ENCODE results near the gene PXYLP1.

The PXYLP1 gene

DNA sequence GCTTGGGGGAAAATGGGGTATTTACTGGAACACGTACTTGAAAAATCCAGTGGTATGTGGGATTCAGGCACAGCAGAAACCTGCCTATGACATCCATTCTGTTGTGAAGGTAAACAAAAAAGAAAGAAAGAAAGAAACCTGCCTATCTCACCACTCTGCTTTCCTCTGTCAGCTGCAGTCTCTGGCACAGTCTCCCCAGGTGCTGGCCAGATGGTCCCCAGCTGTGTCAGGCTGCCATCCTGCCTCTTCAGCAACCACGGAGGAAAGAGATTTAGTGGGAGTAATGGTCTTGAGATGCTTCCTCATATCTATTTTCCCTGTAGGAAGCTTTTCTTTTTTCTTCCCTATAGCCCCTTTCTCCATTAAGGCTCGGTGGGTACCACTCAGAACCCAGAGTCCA is 2.5 kb upstream of the PXYLP1 start:
- peak; percentile 73 for DNase-seq

DNA sequence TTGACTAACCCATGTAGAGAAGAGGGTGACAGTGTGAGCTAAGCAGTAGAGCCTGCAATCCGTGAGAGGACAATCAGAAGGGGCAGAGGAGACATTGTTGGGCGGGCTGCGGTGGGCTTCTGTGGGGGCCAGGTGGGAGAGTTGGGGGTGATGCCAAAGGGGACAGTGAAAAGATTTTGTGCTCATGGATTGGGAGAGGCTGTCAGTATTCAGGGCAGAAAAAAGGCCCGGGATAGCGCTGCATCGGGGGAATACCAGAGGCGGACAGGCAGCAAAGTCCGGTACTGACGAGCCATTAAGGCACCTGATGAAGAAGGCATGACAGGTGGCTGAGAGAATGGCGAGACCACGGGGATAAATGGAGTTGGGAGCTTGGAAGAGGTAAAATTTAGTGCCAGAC is 1.3 kb upstream of the PXYLP1 start:
- DNase-seq: no peak

DNA sequence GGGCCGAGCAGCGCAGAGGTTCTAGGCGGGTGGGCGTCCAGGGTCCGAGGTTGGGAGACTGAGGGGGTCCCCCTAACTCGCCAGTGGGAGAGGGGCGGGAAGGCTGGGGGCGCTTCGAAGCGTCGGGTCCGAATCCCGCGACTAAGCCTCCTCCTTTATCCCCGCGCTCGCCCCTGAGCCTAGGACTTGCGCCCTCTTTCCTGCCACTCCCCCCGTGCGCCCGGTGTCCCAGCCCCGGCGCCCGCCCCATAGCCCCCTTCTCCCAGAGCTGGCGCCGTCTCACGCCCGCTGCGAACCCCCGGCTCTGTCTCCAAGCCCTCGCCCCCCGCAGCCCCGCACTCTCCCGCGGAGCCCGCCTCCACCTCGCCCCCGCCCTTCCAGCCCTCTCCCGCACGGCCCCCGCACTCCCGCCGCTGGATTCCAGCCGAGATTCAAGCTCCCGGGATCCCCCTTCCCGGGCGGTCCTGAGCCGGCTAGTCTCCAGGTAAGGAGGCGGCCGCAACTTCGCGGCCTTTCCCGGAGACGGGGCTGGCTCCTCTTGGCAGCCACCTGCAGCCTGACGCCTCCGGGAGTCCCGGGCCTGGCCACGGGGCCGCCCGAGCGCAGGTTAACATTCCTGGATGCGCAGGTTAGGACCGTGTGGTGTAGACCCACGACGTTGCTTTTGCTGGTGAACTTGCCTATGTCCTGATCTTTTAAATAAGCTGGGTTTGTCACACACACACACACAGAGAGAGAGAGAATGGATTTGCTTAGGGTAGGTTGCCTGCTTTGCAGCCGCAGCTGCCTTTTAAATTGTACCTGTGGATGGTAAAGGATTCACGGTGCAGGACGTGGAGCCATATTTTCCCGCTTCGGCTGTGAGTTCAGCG is 563 bp downstream of the PXYLP1 start:
- DNase-seq: peak; percentile 46

DNA sequence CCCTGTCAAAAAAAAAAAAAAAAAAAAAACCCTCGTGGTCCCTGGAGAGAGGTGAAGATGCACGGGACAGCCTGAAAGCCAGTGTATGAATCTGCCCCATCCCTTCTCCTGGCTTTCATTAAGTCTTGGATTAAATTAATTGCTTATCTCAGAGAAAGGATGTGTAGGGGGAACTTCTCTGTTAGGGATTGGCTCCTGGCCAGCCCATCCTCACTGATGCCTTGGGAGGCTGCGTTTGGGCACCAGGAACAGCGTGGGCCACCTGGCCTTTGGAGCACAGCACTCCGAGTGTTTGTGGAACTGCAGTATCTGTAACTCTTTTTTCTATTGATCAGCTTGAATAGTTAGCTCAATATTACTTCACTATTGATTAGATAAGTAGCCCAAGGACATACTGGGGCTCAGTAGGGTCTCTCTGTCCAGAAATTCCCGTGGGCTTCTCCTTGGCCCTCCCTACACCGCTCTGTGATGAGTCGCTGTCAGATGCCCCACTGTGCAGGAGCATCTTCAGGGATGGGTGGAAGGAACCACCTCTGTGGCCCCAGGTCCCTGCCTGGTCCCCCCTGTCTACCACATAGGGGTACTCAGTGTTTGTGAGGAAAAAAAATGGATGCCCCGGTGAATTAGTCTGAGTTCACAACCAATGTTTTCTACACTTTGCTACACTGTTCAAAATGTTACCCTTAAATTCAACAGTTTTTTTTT is 2.0 kb downstream of the PXYLP1 start:
- DNase-seq: no peak

DNA sequence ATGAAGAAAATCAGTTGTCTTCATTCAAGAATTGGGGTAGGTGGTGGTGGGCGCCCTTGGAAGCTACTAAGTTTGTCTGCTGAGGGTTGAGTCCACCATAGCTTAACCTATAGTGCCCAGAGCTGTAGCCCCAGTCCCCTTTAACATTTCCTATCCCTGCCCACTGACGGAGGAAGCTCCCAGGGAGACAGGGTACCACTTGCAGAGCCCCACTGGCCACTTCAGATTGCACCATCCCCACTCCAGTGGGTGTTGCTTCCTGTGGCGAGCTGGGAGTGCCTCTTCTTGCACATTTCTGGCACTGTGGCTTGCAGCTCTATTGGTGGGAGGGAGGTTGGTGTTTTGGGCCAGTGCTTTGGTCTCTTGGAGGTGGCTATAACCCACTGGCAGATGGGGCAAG is 2.7 kb downstream of the PXYLP1 start:
- no peak for DNase-seq

DNA sequence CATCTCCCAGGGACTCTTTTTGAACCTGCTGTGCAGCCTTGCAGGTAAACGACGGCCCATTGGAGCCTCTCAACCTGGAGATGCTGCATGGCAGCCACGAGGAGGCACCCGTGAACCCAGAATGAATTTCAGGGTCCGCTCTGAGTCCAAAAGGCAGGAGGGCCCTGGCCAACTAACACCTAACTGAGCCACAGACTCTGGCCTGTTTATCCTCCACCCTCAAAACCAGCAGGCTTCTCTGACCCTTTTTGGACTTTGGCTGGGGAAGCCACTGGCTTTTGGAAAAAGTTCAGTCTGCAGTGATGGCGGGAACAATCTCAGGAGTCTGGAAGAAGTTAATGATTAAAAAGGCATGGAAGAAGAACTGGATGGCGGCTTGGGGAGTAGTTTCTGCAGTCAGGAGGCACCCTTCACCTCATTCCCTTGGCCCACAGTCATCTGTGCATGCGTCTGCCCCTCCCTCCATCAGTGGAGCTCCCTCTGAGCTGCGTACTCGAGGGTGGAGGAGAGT is 4.1 kb downstream of the PXYLP1 start:
- no peak for DNase-seq

DNA sequence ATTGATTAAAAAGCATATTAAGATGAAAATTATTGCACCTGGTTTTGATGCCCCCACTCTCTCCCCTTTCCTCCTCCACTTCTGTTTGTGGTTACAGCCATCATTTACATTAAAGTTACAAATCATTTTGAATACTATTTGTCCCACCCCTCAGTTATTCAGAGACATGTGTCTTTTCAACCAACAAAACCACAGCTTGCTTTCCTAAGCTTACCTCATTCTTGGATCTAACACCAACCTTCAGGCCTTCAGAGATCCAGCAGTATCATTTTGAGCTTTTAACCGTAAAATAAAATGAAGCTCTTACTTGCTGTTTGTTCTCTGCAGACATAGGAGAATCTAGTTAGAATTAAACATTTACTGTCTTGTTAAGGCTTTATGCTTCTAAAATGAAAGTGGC is 4.7 kb downstream of the PXYLP1 start:
- DNase-seq: no peak

DNA sequence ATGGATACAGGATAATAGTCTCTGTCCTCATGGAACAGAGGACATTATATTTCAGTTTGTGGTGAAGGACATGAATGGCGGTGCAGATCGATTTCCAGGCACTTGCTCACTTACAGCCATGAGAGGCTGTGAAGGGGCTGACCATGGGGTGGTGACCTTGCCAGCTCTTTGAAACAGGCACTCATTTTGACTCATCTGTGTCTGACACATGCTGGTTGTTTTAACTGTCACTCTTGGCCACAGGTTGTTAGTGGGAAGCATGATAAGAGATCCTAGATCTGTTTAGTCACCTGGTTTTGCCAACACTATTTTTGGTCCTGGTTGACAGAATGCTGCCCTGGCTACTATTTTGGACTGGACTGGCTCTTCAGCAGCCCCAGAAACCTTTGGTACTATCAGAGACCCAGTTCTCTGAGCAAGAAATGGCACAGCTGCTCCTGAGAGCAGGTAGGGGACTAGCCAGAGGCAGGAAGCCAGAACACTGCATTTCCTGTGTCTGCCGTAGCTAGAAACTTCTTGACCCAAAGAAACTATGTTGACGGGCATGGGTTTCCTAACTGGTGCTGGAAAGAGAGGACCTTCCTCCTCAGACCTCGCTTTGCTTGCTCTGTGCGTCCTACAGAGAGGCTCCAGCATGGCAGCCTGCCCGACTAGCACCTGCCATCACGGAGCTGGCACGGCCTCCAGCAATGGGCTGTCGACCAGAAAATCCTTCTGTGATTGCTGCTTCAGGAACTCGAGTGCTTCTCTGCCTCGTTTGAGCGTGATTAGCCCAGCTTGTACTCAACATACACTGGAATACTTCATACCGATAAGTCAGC is 6.3 kb downstream of the PXYLP1 start:
- DNase-seq: no peak

DNA sequence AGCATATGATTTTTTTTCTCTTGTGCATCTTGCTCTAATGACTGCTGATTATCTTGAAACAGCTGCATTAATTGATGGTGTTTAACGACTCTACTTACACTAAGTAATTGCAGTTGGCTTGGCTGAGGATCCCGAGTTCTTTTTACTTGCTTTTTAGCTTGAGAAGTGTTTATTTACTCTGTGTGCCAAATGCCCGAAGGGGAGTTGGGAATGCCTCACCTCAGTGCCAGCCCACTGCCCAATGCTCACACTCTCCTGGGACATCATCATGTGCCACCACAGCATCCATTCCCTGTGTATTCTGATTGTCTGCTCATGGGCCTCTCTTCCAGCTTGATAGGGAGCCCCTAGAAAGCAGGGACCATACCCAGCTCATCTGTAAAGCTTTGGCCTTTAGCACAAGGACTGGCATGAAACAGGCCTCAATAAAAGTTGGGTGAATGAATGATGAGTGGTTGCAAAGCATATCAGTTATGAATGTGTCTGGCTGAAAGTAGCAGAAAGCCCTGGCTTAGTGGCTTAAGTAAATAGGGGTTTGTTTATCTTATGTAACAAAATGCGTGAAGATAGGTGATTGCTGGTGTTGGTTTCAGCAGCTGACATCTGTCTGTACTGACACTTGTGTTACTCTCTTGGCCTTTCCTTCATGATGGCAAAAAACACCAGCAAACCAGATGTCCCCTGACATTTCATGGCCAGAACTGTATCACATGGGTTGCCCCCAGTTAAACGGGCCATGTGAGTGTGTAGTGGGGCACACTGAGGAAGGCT is 8.1 kb downstream of the PXYLP1 start:
- no peak for DNase-seq

DNA sequence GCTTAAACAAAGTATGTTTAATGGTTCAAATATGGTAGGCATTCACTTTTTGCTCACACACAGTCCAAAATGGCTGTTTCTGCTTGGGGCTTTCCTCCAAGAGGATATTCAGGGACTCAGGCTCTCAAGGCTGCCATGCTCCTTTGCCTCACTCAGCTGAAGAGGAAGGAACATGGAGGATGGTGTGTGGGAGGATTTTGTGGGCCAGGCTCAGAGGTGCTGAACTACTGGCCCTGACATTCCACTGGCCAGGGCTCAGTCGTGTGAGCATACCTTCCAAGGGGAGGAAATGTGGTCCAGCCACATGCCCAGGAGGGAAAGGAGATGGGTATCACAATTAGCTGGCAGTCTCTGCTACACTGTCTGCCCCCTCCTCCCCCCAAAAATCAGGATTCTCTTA is 8.7 kb downstream of the PXYLP1 start:
- no peak for DNase-seq

DNA sequence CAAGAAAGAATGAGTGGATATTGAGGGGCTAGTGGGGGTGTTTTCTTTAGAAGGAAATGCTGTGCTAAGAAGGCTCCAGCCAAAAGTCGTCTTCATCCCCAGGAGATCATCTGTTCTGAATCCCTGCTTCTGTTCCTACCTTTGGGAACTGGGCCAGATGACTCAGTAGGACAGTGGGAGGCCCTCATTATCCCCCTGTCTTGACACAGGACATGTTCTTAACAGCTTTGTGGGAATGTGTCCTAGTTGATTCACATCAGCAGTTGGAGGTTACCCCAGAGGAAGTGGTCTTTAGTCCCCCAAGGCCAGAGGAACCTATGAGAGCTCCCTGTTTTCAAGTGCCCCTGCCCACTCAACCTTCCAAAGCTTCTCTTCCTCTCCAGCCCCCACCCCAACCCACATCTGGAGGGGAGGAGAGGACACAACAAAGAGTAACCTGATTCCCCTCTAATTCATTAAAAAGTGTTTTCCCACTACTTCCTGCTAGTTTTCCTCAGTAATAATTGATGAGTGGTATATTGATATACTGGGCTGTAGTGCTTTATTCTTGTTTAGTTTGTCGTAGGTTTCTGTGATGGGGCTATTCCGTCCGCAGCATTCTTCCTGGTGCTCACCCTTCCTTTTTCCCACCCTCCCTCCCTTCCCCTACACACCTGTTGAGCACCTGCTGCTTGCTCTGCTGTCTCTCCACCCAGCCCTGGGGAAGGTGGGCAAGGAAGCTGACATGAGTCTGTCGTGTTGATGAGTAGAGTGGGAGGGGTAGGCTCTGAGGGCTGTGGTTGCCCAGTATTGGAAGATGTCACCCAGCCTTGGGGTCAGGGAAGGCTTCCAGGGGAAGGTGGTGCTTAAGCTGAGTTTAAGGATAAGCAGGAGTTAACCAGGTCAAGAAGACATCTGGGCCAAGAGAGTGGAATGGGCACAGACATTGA is 9.3 kb downstream of the PXYLP1 start:
- no peak for DNase-seq

DNA sequence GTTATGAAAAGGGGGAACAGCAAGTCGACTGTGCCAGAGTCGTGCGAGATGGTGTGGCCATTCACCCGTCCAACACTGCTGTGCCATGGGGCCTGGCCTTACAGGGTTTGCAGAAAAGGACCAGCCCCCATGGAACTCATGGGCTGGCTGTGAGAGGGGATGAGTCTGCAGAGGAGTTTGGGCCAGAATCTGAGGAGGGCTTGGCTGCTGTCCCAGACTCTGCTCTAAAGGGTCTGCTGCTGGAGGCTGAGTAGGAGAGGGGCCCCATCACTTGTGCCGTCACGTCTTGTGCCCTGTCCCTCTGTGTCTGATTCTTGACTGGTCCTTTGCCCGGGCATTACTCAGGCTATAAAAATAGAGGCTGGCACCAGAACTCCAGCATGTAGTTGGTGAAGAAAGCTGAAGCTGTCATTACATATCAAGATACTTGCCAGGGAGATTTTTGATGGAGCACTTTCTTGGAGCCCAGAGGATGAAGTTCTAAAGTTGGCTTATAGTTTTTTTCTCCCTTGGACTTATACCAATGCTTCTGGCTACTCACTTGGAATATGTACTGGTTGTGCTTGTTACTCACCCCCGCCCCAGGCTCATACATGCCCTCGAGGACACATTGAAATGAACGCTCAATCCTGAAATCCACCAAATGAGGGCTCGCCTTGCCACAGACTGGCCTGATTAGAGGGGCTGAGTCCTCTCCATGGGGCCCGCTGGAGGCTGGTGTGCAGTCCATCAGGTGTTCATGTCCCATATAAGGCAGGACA is 10.2 kb downstream of the PXYLP1 start:
- DNase-seq: no peak

DNA sequence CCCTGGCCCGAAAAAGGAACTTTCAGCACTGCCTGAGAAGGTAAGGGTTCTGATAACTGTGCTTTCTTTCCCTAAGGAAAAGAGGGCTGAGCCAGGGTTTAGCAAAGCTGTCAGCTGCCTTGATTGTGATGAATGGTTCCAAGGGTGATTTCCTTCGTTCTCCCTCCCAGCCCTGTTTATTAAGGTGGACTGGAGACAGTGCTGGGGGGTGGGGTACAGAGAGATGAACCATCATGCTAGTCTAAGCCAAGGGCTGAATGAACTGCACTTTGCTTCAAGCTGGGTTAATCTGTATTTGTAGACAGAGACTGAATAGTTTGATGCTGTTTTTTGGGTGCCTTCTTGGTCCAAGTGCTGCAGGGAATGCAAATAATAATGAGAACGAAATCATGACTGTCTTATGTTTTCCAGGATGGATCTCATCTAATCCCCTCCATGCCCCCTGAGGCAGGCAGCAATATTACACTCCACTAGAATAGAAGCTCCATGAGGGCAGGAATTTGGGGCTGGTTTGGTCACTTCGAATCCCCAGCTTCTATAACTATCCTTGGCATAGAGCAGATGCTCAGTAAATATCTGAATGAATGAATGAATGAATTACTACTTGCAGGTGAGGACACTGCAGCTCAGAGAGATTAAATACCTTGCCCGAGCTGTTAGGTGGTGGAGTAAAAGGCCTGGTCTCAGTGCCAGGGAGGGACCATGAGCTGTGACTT is 10.9 kb downstream of the PXYLP1 start:
- no peak for DNase-seq

DNA sequence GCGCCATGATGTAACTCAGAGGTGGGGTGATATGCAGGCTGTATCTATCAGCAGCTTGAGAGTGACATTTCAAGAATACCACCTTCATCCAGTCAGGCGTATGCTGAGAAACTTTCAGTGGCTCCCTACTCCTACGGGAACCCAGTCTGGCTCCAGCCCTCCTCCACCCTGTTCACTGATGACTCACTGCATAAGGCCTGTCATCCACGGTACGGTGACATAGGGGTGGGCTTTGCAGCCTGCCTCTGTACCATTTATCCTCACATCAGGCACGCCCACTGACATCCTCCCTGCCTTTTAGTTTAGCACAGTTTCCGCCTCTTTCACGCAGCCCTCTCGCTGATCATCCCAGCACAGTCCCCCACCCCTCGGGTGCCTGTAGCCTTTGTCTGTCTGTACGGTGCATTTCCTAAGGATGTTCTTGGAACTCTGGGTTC is 11.7 kb downstream of the PXYLP1 start:
- DNase-seq: no peak

DNA sequence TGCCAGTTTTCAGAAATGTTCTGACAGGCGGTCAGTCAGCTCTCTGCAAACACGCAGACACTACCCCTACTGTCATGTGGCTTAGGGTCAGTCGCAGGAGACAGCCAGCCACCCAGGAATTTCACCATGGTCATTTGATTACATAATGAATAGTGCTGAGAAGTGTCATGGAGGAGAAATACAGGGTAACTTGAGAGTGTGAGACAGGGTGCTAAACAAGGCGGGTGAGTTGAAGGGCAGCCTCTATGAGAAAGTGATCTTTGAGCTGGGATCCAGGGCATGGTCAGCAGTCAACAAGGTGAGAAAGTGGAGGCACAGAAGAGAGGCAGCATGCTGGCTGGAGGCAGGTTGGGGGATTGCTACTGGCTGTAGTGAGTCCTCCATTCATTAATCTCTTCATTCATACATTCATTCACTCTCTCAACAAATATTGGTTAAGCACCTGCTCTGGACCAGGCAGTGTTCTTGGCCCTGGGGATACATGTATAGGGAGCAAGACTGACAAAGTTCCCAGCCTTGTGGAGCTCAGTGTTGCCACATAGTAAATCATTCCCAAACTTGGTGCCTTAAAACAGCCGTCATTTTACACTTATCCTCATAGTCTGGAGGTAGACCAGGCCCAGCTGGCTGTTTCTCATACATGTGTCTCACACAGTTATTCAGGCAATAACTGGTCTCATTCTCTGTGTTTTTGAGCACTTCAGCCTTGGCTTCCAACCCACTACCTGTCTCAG is 14.8 kb downstream of the PXYLP1 start:
- no peak for DNase-seq

DNA sequence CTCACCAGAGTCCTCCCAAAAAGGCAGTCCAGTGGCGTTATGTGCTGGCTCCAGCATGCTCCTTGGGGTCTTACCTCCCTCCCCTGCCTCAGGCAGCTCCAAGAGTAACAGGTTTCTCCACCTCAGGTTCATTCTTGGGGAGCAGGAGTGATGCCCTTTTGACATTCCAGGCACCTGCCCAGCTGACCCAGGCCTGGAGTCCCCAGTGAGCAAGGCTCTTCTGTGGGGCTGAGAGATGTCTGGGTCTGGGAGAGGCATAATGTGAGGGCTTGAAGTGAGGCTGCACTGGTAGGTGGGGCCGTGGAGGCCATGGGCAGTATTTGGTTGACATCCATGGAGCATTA is 15.3 kb downstream of the PXYLP1 start:
- DNase-seq: no peak

DNA sequence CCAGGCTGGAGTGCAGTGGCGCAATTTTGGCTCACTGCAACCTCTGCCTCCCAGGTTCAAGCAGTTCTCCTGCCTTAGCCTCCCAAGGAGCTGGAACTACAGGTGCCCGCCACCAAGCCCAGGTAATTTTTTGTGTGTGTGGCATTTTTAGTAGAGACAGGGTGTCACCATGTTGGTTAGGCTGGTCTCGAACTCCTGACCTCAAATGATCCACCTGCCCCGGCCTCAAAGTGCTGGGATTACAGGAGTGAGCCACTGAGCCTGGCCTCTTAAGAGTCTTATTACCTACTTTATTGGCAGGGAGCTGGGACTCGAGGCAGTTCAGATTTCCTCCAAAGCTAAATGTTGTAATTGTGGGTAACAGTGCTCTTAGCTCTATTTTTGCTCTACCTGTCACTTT is 16.4 kb downstream of the PXYLP1 start:
- no peak for DNase-seq

DNA sequence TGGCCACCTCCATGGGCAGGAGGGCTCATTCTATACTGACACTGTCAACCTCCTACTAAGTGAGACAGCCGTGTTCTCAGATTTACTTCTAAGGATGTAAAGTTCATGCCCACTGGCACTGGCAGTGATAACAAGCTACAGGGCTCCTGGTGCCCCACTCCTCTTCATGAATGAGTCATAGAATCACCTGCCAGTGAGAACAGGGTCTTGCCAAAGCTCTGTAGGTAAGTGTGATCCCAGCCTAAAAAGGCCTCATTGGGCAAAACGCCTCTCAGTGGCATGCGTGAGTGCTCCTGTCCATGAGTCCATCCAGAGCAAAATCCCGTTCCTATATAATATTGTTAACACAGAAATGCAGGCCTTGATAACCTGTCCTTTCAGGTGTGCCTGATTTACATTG is 17.4 kb downstream of the PXYLP1 start:
- no peak for DNase-seq

DNA sequence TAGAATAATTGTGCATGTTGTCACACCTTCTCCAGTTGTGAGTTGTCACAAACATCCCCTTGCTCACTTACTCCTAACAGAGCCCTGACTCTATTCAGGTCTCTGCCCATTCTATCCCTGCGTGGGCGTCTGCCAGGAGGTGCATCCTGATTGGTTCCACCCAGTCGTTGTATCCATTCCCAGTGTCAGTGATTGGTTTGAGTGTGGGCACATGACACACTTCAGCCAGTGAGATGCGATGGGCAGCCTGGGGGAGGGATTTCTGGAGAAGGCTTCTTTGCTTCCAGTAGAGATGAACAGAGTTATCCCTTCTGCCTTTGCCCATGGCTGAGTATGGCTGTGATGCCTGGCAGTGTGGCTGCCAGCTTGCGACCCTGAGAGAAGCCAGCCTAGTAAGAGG is 18.7 kb downstream of the PXYLP1 start:
- DNase-seq: no peak
